BJ (cell line): ENCODE results near the gene RANBP17. TPM values are rescaled to one million over a fixed set of nuclear protein-coding genes. Genes with fewer than 3 reads are reported as not detected.
"Not testable (repeated sequence)": the region's sequence is repeated elsewhere in the genome, so short reads cannot be mapped to it uniquely, and the experiment has no call there.

Experiments used
- CTCF ChIA-PET: fragments of 350-600 bp; formaldehyde crosslinking; extraction: SDS; loops from one replicate; lab custom pipeline; 2021; ENCODE audit warnings: antibody characterized with exemption, inconsistent platforms; lab: Yijun Ruan, JAX
- POLR2A ChIA-PET: fragments of 300-600 bp; sonication (Branson Sonifier 250); formaldehyde crosslinking; extraction: SDS; loops from one replicate; lab custom pipeline; 2021; ENCODE audit warnings: antibody characterized with exemption; lab: Charles Lee
- DNase-seq: peaks from one replicate; pipeline ENCODE4 v3.0.0-alpha.2; 2011; ENCODE audit warnings: low read depth
- H3K27me3 ChIP-seq: 2 replicates; pipeline ENCODE4 v1.6.0; 2011; ENCODE audit warnings: low read length; ENCODE audit not compliant: control insufficient read depth, insufficient read depth
- H3K36me3 ChIP-seq: 2 replicates; pipeline ENCODE4 v1.5.1; 2011; ENCODE audit warnings: low read length; ENCODE audit not compliant: control insufficient read depth, insufficient read depth
- H3K4me3 ChIP-seq: 2 replicates; pipeline ENCODE4 v1.5.1; 2011; ENCODE audit warnings: low read depth, mild to moderate bottlenecking, control low read depth, low read length
- CTCF ChIP-seq: IDR thresholded peaks from 2 replicates; pipeline ENCODE4 v1.5.1; 2011; ENCODE audit warnings: low read depth, mild to moderate bottlenecking, control low read depth, inconsistent platforms, low read length, moderate library complexity; ENCODE audit not compliant: insufficient read depth
- polyA plus RNA-seq: library from polyadenylated mRNA; depleted of rRNA; stranded (reverse); fragments of >200 nt; gene quantifications from 2 replicates; pipeline ENCODE4 v1.2.3, GENCODE V29; 2011

Gene RANBP17
- polyA plus RNA-seq, 1 experiment, result 10.5 TPM

GRCh38 chr5:170863646-170864045, 1.8 kb downstream of the RANBP17 start:
- ChIA-PET POLR2A (no interaction called here), CTCF (interaction anchor here (0.6 kb wide), 1 partner anchor 54 kb away, joined by 3 read pairs; no protein-coding TSS in a partner anchor)
- DNase-seq, result no peak
- Histone ChIP-seq H3K27me3 (no peaks in the 10 kb centered on the region), H3K36me3 (no peaks in the 10 kb centered on the region), H3K4me3 (no peak overlapping the region)
- no peak for TF ChIP-seq CTCF

GRCh38 chr5:170865622-170866021, 3.8 kb downstream of the RANBP17 start:
- no peak overlapping the region for H3K4me3 ChIP-seq
- ChIA-PET POLR2A (no interaction called here), CTCF (interaction anchor here (0.6 kb wide), 1 partner anchor 1582 kb away, joined by 3 read pairs; no protein-coding TSS in a partner anchor)
- no peak for DNase-seq
- H3K27me3 ChIP-seq, result no peaks in the 10 kb centered on the region
- no peak for TF ChIP-seq CTCF
- H3K36me3 ChIP-seq, result no peaks in the 10 kb centered on the region

GRCh38 chr5:170867825-170868224, 6.0 kb downstream of the RANBP17 start:
- POLR2A ChIA-PET, result no interaction called here
- CTCF ChIA-PET, result no interaction called here
- no peak for DNase-seq

GRCh38 chr5:170870390-170870789, 8.6 kb downstream of the RANBP17 start:
- CTCF ChIA-PET, DNase-seq, H3K27me3 ChIP-seq, H3K4me3 ChIP-seq, H3K36me3 ChIP-seq, POLR2A ChIA-PET: not testable (repeated sequence)

More at GRCh38 chr5:170867825-170868224, 6.0 kb downstream of the RANBP17 start:
- H3K4me3 ChIP-seq, result no peak overlapping the region
- H3K36me3 ChIP-seq, result no peaks in the 10 kb centered on the region
- no peaks in the 10 kb centered on the region for H3K27me3 ChIP-seq
- no peak for TF ChIP-seq CTCF

GRCh38 chr5:170874017-170874416, 12.2 kb downstream of the RANBP17 start:
- Histone ChIP-seq H3K36me3 (no peaks in the 10 kb centered on the region), H3K4me3 (no peak overlapping the region), H3K27me3 (no peaks in the 10 kb centered on the region)
- no peak for TF ChIP-seq CTCF
- CTCF ChIA-PET, result interaction anchor here (1.2 kb wide), 1 partner anchor 21 kb away, joined by 3 read pairs; no protein-coding TSS in a partner anchor
- POLR2A ChIA-PET, result no interaction called here
- DNase-seq, result no peak

GRCh38 chr5:170875811-170876210, 14.0 kb downstream of the RANBP17 start:
- ChIA-PET CTCF (no interaction called here), POLR2A (no interaction called here)
- Histone ChIP-seq H3K27me3 (no peaks in the 10 kb centered on the region), H3K36me3 (no peaks in the 10 kb centered on the region), H3K4me3 (no peak overlapping the region)
- DNase-seq, result no peak
- TF ChIP-seq CTCF, result no peak
